ENCODE measurements around the gene UMAD1.

Gene UMAD1

GRCh38 chr7:7882888-7883287, 242.3 kb downstream of the UMAD1 start:
- DNase-seq (ENCODE audit: low read depth in 2 of 2): no peak

GRCh38 chr7:7883394-7883793, 242.8 kb downstream of the UMAD1 start:
- DNase-seq (ENCODE audit: low read depth in 2 of 2): no peak

GRCh38 chr7:7884855-7885254, 244.3 kb downstream of the UMAD1 start:
- no peak for DNase-seq (ENCODE audit: low read depth in 2 of 2)

GRCh38 chr7:7889791-7890568, 249.4 kb downstream of the UMAD1 start:
- DNase-seq (ENCODE audit: low read depth in 2 of 2): no peak

GRCh38 chr7:7895004-7895650, 254.6 kb downstream of the UMAD1 start:
- no peak for DNase-seq (ENCODE audit: low read depth in 2 of 2)

GRCh38 chr7:7895754-7896153, 255.2 kb downstream of the UMAD1 start:
- DNase-seq (ENCODE audit: low read depth in 2 of 2): no peak

- DNase-seq (ENCODE audit: low read depth in 2 of 2): no peak
Observed at GRCh38 chr7:7897509-7897908, 257.0 kb downstream of the UMAD1 start.

GRCh38 chr7:7897949-7898515, 257.5 kb downstream of the UMAD1 start:
- DNase-seq (ENCODE audit: low read depth in 2 of 2): no peak

GRCh38 chr7:7902845-7903244, 262.3 kb downstream of the UMAD1 start:
- no peak for DNase-seq (ENCODE audit: low read depth in 2 of 2)

DNA sequence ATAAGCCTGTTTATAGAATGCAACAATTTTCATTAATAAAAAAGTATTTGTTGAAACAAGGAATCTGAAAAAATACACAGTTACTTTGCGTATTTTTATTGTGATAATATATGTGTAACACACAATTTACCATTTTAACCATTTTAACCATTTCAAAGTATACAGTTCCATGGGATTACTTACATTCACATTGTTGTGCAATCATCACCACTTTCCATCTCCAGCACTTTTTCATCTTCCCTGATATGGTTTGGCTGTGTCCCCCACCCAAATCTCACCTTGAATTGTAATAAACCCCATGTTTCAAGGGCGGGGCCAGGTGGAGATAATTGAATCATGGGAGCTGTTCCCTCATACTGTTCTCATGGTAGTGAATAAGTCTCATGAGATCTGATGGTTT, 266.8 kb downstream of the UMAD1 start:
- no peak for DNase-seq (ENCODE audit: low read depth in 2 of 2)

DNA sequence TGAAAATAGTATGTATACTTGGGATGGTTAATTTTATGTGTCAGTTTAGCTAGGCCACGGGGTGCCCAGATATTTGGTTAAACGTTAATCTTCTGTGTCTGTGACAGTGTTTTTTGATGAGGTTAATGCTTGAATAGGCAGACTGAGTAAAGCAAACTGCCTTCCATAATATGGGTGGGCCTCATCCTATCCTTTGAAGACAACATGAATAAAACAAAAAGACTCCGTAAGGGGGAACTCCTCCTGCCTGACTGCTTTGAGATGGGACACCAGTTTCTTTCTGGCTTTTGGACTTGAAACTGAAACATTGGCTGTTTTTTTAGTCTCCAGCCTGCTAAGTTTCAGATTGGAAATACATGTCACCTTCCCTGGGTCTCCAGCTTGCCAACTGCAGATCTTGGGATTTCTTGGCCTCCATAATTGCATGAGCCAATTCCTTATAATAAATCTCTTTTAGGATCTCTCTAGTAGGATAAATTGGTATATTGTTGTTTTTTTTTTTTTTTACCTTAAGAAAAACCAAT, 268.1 kb downstream of the UMAD1 start:
- no peak for DNase-seq (ENCODE audit: low read depth in 2 of 2)

DNA sequence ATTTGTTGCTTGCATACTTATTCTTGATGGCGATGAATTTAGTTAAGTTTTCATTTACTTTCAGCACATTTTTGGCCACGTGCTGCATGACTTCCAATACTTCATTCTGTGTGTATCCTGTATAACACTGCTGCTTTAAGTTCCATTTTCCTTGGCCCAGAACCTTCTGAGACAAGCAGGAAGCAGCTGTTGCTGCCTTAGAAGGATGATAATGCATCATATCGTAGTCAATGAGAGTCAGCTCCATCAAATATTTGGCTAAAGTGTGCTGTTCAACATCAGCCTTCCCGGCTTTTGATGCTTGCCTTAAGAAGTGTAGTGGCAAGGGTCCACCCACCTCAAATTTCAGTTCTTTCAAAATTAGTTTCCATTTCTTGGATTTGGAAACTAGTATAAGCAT, 268.8 kb downstream of the UMAD1 start:
- no peak for DNase-seq (ENCODE audit: low read depth in 2 of 2)

GRCh38 chr7:7911369-7912123, 271.0 kb downstream of the UMAD1 start:
- no peak for DNase-seq (ENCODE audit: low read depth in 2 of 2)

- no peak for DNase-seq (ENCODE audit: low read depth in 2 of 2)
Observed at GRCh38 chr7:7912937-7913336, 272.4 kb downstream of the UMAD1 start.

GRCh38 chr7:7913504-7913903, 273.0 kb downstream of the UMAD1 start:
- DNase-seq (ENCODE audit: low read depth in 2 of 2): no peak

GRCh38 chr7:7914547-7914946, 274.0 kb downstream of the UMAD1 start:
- DNase-seq (ENCODE audit: low read depth in 2 of 2): no peak

- no peak for DNase-seq (ENCODE audit: low read depth in 2 of 2)
Observed at GRCh38 chr7:7916064-7916463, 275.5 kb downstream of the UMAD1 start.

GRCh38 chr7:7917593-7917992, 277.0 kb downstream of the UMAD1 start:
- no peak for DNase-seq (ENCODE audit: low read depth in 2 of 2)

- no peak for DNase-seq (ENCODE audit: low read depth in 2 of 2)
Observed at GRCh38 chr7:7918736-7919448, 278.3 kb downstream of the UMAD1 start.

DNA sequence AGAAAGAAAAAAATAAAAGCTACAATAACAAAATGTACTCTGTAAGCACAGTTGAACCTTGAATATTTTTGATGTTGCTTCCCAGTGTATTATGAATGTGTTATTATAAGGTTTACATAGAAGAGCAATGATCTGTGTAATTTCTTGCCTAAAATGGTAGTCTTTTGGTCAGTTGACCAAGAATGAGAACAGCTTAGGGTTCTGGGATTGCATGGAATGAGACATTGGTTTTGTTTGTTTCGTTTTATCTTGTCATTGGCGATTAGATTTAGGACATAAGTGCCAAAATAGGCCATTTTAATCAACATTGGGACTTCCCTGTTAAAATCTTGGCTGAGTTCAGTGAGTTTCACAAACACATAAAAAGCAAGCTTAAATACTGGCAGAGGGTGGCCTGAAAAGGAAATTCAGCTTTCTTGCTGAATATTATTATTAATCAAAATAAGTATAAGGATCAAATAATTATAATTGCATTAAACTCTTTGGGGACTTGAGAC, 278.9 kb downstream of the UMAD1 start:
- DNase-seq (ENCODE audit: low read depth in 2 of 2): no peak

- DNase-seq (ENCODE audit: low read depth in 2 of 2): no peak
Observed at GRCh38 chr7:7920056-7920455, 279.5 kb downstream of the UMAD1 start.

Data from activated CD4-positive, alpha-beta T cell treated with anti-CD3 and anti-CD28 coated beads for 24 hours (primary cell).